ENCODE data around the gene ZFP62. TPM values are rescaled to one million over a fixed set of nuclear protein-coding genes. Genes with fewer than 3 reads are reported as not detected.

Gene ZFP62
- total and polyA plus RNA-seq, 2 of the 8 experiments (the other 6 are each of a cell fraction or from before 2014, with no cell fraction given) = 9.3 to 38.5 TPM

DNA sequence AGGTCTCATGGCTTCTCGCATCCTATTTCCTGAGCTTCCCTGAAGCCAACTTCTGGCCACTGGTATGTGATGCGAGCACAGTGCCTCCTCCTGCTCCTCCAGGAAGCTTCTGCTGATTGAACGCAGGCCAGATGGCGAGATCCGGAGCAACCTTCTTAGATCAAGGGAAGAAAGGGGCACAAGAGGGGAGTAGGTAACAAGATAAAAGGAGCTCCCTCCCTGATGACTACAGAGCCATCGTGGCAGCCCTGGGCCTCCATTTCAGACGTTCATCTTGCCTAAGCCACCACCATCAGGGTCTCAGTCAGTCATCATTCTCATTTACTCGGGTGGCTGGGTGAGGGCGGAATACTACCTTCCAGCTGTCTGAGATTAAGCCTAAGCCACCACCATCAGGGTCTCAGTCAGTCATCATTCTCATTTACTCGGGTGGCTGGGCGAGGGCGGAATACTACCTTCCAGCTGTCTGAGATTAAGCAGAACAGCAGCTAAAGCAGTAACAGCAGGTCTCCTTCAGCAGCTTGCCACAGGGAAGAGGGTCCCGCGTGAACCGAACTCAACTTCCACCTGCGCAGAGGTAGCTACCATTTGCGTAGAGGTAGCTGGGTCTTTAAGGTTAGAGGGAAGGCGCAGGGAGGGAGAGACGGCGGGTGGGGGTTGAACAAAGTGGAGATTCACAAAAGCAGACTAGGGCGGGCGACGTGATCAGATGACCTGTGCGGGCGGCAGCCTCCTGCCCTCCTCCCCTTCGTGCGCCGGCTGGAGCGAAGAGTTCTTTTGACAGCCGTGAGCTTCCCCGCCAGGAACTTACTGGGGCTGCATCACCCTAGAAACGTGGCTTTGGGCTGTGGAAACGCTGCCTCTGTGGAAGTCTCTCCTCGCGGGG lies 30.6 kb downstream of the ZFP62 start (continued):
- TF ChIP-seq, protein P1, sequence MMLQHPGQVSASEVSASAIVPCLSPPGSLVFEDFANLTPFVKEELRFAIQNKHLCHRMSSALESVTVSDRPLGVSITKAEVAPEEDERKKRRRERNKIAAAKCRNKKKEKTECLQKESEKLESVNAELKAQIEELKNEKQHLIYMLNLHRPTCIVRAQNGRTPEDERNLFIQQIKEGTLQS (IDR thresholded peaks at IDR 0.05; ENCODE audit: insufficient read depth, low read depth, low read length) = no peak
- 0 out of 2 replicates have a peak, but pooled peaks have one; percentile 13 for TF ChIP-seq GTF2F1 (IDR thresholded peaks at IDR 0.05; ENCODE audit: borderline replicate concordance, low read depth, low read length)
- TF ChIP-seq TCF12 (IDR thresholded peaks at IDR 0.05; ENCODE audit: low read depth, low read length) = peak; percentile 77; the same call in 1 of the 2 replicates
- no peak for TF ChIP-seq CHD7 (IDR thresholded peaks at IDR 0.05; ENCODE audit: insufficient replicate concordance, low read length)
- TF ChIP-seq USF2 (IDR thresholded peaks at IDR 0.05; ENCODE audit: low read length) = peak; percentile 38; the same call in 1 of the 2 replicates
- no peak for TF ChIP-seq TAF7 (optimal IDR thresholded peaks at IDR 0.05; ENCODE audit: borderline replicate concordance, low read depth, low read length)

All from H1 (cell line).